ENCODE data around the gene LRRC47.

Gene LRRC47

GRCh38 chr1:3746830-3747521 lies 49.3 kb downstream of the LRRC47 start:
- DNase-seq (ENCODE audit: low spot score), result no peak

DNA sequence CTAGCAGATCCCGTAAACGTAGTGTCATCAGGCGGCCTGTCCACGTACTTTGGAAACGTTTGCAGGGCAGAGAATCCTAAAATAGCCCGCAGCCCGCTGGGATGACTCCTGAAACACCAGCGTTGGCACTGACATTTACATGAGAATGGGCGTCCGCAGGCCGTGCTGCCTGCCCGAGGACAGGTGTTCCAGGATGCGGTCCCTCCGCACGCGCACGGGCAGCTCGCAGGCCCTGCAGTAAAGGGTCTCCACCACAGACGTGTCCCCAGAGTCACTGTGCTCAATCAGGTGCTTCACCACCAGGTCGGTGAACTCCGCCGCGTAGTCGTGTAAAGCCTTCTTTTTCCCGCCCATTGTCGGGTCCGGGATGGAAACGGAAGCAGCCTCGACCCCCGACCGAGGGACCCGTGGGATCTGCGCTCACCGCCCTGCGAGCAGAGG lies 49.9 kb downstream of the LRRC47 start:
- no peak for DNase-seq (ENCODE audit: low spot score)

GRCh38 chr1:3745590-3746381 lies 50.5 kb downstream of the LRRC47 start:
- DNase-seq (ENCODE audit: low spot score), result no peak

GRCh38 chr1:3745071-3745470 lies 51.2 kb downstream of the LRRC47 start:
- DNase-seq (ENCODE audit: low spot score), result no peak

DNA sequence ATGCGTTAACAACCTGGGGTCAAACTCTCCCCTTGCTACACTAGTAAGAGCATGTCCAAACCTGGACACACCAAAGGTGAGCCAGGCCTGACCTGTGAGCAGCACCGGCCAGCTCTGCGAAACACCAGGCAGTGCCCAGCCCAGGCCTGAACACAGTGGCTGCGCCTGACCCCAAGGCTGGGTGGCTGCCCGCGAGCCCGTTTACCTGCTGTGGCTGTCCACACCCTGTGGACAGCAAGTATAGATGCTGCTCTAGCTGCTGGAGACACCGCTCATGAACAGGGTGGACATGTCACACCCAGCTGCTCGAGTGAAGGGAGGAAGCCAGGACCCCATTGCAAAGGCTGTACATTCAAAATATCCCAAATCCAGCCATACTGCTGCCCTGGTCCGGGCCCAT lies 51.7 kb downstream of the LRRC47 start:
- DNase-seq (ENCODE audit: low spot score), result no peak

GRCh38 chr1:3743826-3744225 lies 52.5 kb downstream of the LRRC47 start:
- DNase-seq (ENCODE audit: low spot score), result no peak

DNA sequence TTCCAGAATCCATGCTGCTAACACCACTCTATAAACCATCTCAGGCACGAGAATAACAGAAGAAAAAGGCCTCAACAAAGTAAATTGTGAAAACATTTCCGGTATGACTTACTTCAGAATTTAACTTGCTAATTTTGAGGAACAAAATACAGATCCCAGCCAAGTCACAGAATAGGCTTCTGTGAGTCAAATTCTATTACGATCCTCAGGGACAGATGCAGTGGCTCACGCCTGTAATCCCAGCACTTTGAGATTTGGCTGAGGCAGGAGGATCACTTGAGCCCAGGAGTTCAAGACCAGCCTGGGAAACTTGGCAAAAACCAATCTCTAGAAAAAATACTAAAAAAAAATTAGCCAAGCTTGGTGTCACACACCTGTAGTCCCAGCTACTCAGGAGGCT lies 52.9 kb downstream of the LRRC47 start:
- no peak for DNase-seq (ENCODE audit: low spot score)

GRCh38 chr1:3742439-3743298 lies 53.6 kb downstream of the LRRC47 start:
- DNase-seq (ENCODE audit: low spot score), result no peak

- DNase-seq (ENCODE audit: low spot score), result no peak
Measured at GRCh38 chr1:3741566-3742438, 54.5 kb downstream of the LRRC47 start.

GRCh38 chr1:3740752-3741151 lies 55.5 kb downstream of the LRRC47 start:
- DNase-seq (ENCODE audit: low spot score), result no peak

DNA sequence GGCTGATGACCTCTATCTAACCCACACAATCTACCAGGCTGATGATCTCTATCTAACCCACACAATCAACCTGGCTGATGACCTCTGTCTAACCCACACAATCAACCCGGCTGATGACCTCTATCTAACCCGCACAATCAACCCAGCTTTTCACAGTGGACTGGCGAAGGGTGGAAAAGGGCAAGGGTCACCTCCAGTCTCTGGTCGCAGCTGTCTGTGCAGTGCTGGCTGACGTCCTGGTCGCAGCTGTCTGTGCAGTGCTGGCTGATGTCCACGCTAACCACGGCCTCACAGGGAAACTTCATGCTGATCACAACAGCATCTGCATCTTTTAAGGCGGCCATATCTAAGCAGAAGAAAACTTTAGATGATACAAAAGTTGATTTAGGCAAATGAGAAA lies 56.3 kb downstream of the LRRC47 start:
- no peak for DNase-seq (ENCODE audit: low spot score)

- no peak for DNase-seq (ENCODE audit: low spot score)
Measured at GRCh38 chr1:3738943-3739342, 57.4 kb downstream of the LRRC47 start.

DNA sequence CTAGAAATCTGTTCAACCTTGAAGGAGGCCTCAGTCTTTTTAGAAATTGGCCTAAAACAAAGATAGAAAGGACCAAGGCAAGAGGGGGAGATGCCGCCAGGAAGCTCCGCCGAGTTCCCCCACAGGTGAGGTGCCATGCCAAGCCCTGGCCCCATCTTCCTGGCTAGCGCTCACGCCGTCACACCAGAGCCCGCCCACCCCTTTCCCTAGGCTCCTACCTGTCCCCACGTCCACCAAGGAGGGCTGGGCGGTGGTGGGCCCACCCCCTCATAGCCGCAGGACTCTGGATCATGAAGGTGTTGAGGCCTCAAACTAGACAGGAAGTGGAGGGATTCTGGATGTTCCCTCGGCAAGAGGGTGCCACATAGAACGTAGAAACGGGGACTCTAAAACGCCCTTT lies 59.6 kb downstream of the LRRC47 start:
- no peak for DNase-seq (ENCODE audit: low spot score)

GRCh38 chr1:3736131-3736561 lies 60.2 kb downstream of the LRRC47 start:
- no peak for DNase-seq (ENCODE audit: low spot score)

- DNase-seq (ENCODE audit: low spot score), result no peak
Measured at GRCh38 chr1:3735688-3736087, 60.6 kb downstream of the LRRC47 start.

DNA sequence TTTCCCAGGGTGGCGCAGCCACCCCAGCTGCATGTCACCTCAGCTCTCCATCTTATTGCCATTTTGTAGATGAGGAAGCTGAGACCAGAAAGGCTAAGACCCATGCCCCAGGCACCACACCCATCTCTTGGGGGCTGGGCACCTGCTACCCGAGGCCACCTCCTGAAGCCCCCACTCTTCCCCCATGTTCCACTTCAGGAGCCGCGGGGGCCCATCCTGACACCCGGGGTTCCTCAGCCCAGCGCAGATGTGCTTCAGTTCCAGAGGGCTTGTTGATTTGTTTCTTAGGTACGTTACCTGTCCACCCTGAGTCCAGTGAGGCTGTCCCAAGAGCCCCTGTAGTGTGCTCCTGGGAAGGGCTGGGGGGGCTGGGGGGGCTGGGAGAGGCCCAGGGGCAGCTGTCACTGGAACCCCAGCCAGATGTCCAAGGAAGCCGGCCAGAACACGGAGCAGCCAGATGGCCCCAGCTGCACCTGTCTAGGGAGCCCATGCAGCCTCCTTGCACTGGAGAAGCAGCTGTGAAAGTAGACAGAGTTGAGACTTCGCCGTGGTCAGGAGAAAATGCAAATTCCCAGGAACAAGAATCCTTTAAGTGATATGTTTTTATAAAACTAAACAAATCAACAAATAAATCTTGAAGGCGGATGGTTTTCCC lies 61.1 kb downstream of the LRRC47 start:
- no peak for DNase-seq (ENCODE audit: low spot score)

DNA sequence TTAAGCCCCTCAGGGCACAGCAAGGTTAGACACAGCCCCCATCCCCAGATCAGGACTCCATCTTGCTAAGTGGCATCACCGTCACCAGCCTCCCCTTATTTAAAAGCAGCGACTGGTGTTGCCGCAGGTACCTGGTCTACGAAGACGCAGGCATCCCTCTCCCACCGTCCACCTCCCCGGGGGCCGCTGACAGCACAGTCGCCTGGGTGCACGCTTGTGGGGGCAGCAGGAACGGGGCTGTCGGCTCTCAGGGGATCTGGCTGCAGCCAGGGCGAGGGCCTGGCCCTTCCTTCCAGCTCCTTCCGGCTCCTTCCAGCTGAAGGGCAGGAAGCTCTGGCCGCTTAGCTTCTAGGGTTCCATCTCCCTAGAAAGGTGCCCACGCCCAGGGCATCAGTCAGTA lies 61.7 kb downstream of the LRRC47 start:
- no peak for DNase-seq (ENCODE audit: low spot score)

- no peak for DNase-seq (ENCODE audit: low spot score)
Measured at GRCh38 chr1:3733883-3734589, 62.3 kb downstream of the LRRC47 start.

- DNase-seq (ENCODE audit: low spot score), result no peak
Measured at GRCh38 chr1:3733094-3733882, 63.0 kb downstream of the LRRC47 start.
